Measurements from ENCODE around the gene SLC5A6.

GRCh38 chr2:27198627-27199026 is 13.4 kb downstream of the SLC5A6 start:
- TF ChIP-seq POLR2AphosphoS5 (IDR thresholded peaks at IDR 0.05; ENCODE audit: low read depth, low read length) = no peak
- TF ChIP-seq TAF1 (IDR thresholded peaks at IDR 0.05; ENCODE audit: borderline replicate concordance, insufficient read depth, low read length) = no peak
- no peak for TF ChIP-seq SIN3A (IDR thresholded peaks at IDR 0.05; ENCODE audit: borderline replicate concordance, insufficient read depth, low read length)
